HG02885 (cell line): ENCODE measurements around the gene NGDN.

Source experiments
- ATAC-seq: cut with Tn5 transposase; IDR thresholded peaks from one replicate; pipeline ENCODE4 v1.9.1; 2021; ENCODE audit warnings: mild to moderate bottlenecking; ENCODE audit not compliant: unreplicated experiment, poor library complexity

The NGDN gene

GRCh38 chr14:23465261-23465660, 4.2 kb upstream of the NGDN start:
- ATAC-seq, result no peak

- no peak for ATAC-seq
Observed at GRCh38 chr14:23468704-23469126, 788 bp upstream of the NGDN start.

- peak; percentile 8 for ATAC-seq
Observed at GRCh38 chr14:23469906-23470403, 452 bp downstream of the NGDN start.

GRCh38 chr14:23470947-23471346, 1.4 kb downstream of the NGDN start:
- no peak for ATAC-seq

- ATAC-seq, result no peak
Observed at GRCh38 chr14:23478109-23478759, 8.7 kb downstream of the NGDN start.

- ATAC-seq, result no peak
Observed at GRCh38 chr14:23481362-23481970, 12.0 kb downstream of the NGDN start.

- ATAC-seq, result no peak
Observed at GRCh38 chr14:23481979-23482822, 12.7 kb downstream of the NGDN start.

GRCh38 chr14:23482823-23483148, 13.3 kb downstream of the NGDN start:
- ATAC-seq, result no peak

- ATAC-seq, result no peak
Observed at GRCh38 chr14:23483236-23483854, 13.8 kb downstream of the NGDN start.

GRCh38 chr14:23485326-23485725, 15.8 kb downstream of the NGDN start:
- ATAC-seq, result no peak

- ATAC-seq, result no peak
Observed at GRCh38 chr14:23486036-23486435, 16.5 kb downstream of the NGDN start.

- ATAC-seq, result no peak
Observed at GRCh38 chr14:23487216-23487615, 17.7 kb downstream of the NGDN start.

- no peak for ATAC-seq
Observed at GRCh38 chr14:23492618-23493272, 23.2 kb downstream of the NGDN start.

GRCh38 chr14:23494223-23494622, 24.7 kb downstream of the NGDN start:
- ATAC-seq, result no peak

GRCh38 chr14:23512156-23512555, 42.7 kb downstream of the NGDN start:
- no peak for ATAC-seq

GRCh38 chr14:23513005-23513817, 43.7 kb downstream of the NGDN start:
- ATAC-seq, result no peak

GRCh38 chr14:23513818-23514643, 44.5 kb downstream of the NGDN start:
- no peak for ATAC-seq

- ATAC-seq, result no peak
Observed at GRCh38 chr14:23514644-23514957, 45.1 kb downstream of the NGDN start.
